ENCODE measurements around the gene PTK7. TPM values are rescaled to one million over a fixed set of nuclear protein-coding genes. Genes with fewer than 3 reads are reported as not detected.

Gene PTK7
- total RNA-seq, 1 donor from 2014 or later: 155 TPM

DNA sequence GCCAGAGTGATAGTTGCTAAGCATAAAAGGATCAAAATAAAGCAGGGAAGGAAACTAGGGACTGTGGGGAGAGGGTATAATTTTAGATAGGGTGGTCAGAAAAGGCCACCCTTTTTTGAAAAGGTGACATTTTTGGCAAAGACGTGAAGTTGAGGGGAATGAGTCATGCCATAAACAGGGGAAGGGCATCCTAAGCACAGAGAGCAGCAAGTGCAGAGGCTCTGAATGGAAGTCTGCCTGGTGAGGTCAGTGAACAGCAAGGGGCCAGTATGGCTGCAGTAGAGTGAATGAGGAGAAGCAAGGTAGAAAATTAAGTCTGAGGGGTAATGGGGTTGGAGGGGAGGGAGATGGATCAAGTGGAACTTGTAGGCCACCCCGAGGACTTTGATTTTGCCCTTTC lies 14.3 kb upstream of the PTK7 start:
- no peaks in the 10 kb centered on the region for H3K27me3 Mint-ChIP-seq
- H3K9me3 Mint-ChIP-seq: no peaks in the 10 kb centered on the region
- H3K4me3 Mint-ChIP-seq: peak overlapping the region; percentile 26
- TF ChIP-seq, protein P1, sequence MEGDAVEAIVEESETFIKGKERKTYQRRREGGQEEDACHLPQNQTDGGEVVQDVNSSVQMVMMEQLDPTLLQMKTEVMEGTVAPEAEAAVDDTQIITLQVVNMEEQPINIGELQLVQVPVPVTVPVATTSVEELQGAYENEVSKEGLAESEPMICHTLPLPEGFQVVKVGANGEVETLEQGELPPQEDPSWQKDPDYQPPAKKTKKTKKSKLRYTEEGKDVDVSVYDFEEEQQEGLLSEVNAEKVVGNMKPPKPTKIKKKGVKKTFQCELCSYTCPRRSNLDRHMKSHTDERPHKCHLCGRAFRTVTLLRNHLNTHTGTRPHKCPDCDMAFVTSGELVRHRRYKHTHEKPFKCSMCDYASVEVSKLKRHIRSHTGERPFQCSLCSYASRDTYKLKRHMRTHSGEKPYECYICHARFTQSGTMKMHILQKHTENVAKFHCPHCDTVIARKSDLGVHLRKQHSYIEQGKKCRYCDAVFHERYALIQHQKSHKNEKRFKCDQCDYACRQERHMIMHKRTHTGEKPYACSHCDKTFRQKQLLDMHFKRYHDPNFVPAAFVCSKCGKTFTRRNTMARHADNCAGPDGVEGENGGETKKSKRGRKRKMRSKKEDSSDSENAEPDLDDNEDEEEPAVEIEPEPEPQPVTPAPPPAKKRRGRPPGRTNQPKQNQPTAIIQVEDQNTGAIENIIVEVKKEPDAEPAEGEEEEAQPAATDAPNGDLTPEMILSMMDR (conservative IDR thresholded peaks at IDR 0.05): no peak
- peaks cover 8% of the 10 kb centered on the region for H3K36me3 Mint-ChIP-seq
- H3K27ac Mint-ChIP-seq: no peak overlapping the region
- DNase-seq (ENCODE audit: extremely low spot score, unreplicated experiment): no peak
- peaks cover 29% of the 10 kb centered on the region for H3K4me1 Mint-ChIP-seq (ENCODE audit: unreplicated experiment)

DNA sequence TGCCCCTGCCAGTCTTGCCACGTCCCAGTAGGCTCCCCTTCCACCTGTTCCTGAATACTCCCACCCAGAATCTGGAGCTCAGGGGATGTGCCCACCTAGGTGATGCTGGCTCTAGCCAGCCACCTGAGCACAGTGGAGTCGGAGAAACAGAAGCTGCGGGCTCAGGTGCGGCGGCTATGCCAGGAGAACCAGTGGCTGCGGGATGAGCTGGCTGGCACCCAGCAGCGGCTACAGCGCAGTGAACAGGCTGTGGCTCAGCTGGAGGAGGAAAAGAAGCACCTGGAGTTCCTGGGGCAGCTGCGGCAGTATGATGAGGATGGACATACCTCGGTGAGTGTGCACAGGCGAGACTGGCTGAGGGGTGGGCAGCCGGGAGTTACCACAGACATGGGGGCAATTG lies 13.3 kb upstream of the PTK7 start:
- peaks cover 8% of the 10 kb centered on the region for H3K36me3 Mint-ChIP-seq
- H3K4me3 Mint-ChIP-seq: no peak overlapping the region
- peaks cover 29% of the 10 kb centered on the region for H3K4me1 Mint-ChIP-seq (ENCODE audit: unreplicated experiment)
- no peak overlapping the region for H3K27ac Mint-ChIP-seq
- no peak for DNase-seq (ENCODE audit: extremely low spot score, unreplicated experiment)
- H3K9me3 Mint-ChIP-seq: no peaks in the 10 kb centered on the region
- TF ChIP-seq, protein P1 (conservative IDR thresholded peaks at IDR 0.05): no peak
- H3K27me3 Mint-ChIP-seq: no peaks in the 10 kb centered on the region

DNA sequence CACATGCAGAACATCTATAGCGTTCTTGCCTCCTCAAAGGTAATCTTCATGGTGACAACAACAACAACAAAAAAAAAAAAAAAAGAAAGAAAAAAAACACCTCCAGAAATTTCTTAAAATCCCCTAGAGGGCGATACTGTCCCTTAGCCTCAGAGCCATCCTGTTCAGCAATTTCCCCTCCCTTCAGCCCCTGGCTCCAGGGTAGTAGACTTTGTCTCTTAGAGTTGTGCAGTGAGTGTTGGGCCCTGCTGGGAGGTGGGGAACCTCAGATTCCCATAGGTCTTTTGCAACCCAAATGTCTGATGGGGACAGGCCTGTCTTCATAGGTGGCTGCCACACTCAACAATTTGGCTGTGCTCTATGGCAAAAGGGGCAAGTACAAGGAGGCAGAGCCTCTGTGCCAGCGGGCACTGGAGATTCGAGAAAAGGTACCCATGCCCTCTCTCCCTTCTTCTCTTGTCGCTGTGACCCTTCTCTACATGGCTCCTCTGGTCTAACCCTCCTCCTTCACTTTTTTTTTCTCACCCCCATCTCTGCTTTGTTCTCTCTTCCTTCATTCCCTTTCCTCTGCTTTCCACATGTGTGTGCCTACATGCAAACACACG lies 6.0 kb upstream of the PTK7 start:
- Mint-ChIP-seq H3K36me3 (peaks cover 10% of the 10 kb centered on the region), H3K9me3 (no peaks in the 10 kb centered on the region), H3K4me3 (no peak overlapping the region), H3K27me3 (no peaks in the 10 kb centered on the region), H3K27ac (peak overlapping the region; percentile 70), H3K4me1 (ENCODE audit: unreplicated experiment) (peaks cover 10% of the 10 kb centered on the region)
- TF ChIP-seq, protein P1 (conservative IDR thresholded peaks at IDR 0.05): peak; percentile 81
- DNase-seq (ENCODE audit: extremely low spot score, unreplicated experiment): no peak

DNA sequence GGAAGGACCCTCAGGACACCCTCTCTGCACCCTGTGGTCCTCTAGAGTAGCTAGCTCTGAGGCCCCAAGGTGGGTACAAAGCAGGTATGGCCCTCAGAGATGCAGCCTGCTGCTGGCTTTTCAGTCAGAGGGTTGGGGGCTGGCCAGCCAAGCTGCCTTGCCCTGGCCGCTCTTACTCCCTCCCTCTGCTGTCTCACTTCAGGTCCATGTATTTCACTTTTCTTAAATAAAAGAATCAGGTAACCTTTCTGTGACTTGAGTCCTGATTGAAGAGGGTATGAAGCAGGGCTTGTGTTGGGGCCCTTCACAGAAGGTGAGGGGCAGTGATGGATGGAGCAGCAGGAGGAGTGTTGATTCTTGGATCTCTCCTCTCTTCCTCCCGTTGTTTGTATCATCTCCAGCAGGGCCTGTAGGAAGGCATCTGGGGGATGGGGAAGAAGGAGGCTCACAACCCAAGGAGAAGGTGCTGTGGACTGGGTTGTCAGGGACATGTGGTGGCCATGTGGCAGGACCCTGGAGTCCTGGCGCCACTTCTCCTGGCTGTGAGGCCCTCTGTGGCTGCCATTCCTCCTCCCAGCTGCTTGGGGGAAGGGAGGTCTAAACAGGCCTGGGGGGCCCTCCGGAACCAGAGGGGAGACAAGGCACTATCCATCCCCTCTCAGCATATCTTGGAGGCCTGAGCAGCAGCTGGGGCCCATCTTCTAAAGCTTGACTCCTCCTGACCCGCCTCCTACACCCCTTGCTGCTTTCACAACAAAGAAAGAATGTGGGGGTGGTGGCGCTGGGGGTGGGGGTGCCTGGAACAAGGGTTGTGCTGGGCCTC lies 1.1 kb upstream of the PTK7 start:
- TF ChIP-seq, protein P1 (conservative IDR thresholded peaks at IDR 0.05): no peak
- DNase-seq (ENCODE audit: extremely low spot score, unreplicated experiment): no peak

DNA sequence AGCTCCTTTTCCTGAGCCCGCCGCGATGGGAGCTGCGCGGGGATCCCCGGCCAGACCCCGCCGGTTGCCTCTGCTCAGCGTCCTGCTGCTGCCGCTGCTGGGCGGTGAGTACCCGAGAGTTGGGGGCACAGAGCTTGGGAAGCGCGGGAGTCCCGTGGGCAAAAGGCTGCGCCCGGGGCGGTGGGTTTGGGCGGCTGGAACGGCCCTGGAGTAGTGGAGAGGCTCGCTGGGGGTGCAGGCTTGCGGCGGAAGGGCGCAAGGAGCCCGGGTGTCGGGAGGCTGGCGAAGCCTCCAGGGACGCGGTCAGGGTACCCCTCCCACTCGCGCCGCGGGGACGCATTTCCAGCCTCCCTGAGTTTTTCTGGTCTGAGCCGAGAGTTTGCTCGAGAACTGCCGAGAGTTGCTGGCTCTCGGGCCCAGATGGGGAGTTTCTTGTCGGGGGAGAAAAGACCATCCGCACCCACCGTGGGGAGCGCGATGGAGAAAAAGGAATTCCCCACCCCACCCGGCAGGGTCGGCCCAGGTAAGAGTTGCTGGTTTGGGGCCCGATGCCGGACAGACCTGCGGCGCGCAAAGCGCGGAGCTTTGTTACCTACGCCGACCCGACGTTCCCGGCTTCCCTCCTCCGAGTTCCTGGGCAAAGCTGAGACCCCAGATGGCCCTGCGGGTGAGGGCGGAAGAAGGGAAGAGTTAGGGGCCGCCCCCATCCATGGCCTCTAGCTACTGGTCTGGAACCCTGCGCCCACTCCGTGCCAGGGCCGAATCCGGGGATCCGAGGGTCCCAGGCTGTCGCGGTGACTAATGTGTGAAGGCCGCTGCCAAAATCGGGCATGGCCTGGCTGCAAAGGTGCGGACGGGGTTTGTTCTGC lies 584 bp downstream of the PTK7 start:
- Mint-ChIP-seq H3K4me1 (ENCODE audit: unreplicated experiment) (peaks cover 15% of the 10 kb centered on the region), H3K27ac (peak overlapping the region; percentile 58), H3K36me3 (peaks cover 18% of the 10 kb centered on the region), H3K9me3 (no peaks in the 10 kb centered on the region), H3K4me3 (peak overlapping the region; percentile 90), H3K27me3 (no peaks in the 10 kb centered on the region)
- no peak for DNase-seq (ENCODE audit: extremely low spot score, unreplicated experiment)
- TF ChIP-seq, protein P1 (conservative IDR thresholded peaks at IDR 0.05): no peak

More for the DNA sequence above, 1.1 kb upstream of the PTK7 start:
- Mint-ChIP-seq H3K36me3 (peaks cover 14% of the 10 kb centered on the region), H3K4me1 (ENCODE audit: unreplicated experiment) (peaks cover 21% of the 10 kb centered on the region), H3K27me3 (no peaks in the 10 kb centered on the region), H3K27ac (peak overlapping the region; percentile 61), H3K4me3 (peak overlapping the region; percentile 81), H3K9me3 (no peaks in the 10 kb centered on the region)
